MM.1S (cell line): ENCODE data around the gene PAK2.
"Not testable (repeated sequence)": the region's sequence is repeated elsewhere in the genome, so short reads cannot be mapped to it uniquely, and the experiment has no call there.

ENCODE experiments used
- DNase-seq: peaks from one replicate; pipeline ENCODE4 v3.0.0-alpha.2; 2015
- H2AFZ ChIP-seq: fragments of 300-600 bp; sonication (generic); 2 replicates; pipeline ENCODE4 v1.6.0; 2016; ENCODE audit warnings: antibody characterized with exemption, low read length
- H3F3A ChIP-seq: fragments of 300-600 bp; sonication (generic); 2 replicates; pipeline ENCODE4 v1.6.1; 2016; ENCODE audit warnings: mild to moderate bottlenecking, antibody characterized with exemption, low read length, moderate library complexity, mixed read lengths; ENCODE audit not compliant: insufficient read depth
- H3K27ac ChIP-seq: fragments of 300-600 bp; sonication (generic); 2 replicates; pipeline ENCODE4 v1.5.1; 2016; ENCODE audit warnings: mild to moderate bottlenecking, low read length
- H3K27me3 ChIP-seq: fragments of 300-600 bp; sonication (generic); replicated peaks from 2 replicates; pipeline ENCODE4 v1.6.0; 2016; ENCODE audit warnings: low read length; ENCODE audit not compliant: insufficient read depth
- H3K36me3 ChIP-seq: fragments of 300-600 bp; sonication (generic); replicated peaks from 2 replicates; pipeline ENCODE4 v1.6.1; 2016; ENCODE audit warnings: mild to moderate bottlenecking, low read length, mixed read lengths; ENCODE audit not compliant: insufficient read depth
- H3K4me1 ChIP-seq: fragments of 300-600 bp; sonication (generic); 2 replicates; pipeline ENCODE4 v1.6.1; 2016; ENCODE audit warnings: low read length, mixed read lengths
- H3K4me2 ChIP-seq: fragments of 300-600 bp; sonication (generic); 2 replicates; pipeline ENCODE4 v1.6.0; 2016; ENCODE audit warnings: low read depth, low read length
- H3K4me3 ChIP-seq: fragments of 300-600 bp; sonication (generic); 2 replicates; pipeline ENCODE4 v1.5.1; 2016; ENCODE audit warnings: low read length, mixed read lengths
- H3K79me2 ChIP-seq: fragments of 300-600 bp; sonication (generic); 2 replicates; pipeline ENCODE4 v1.6.1; 2016; ENCODE audit warnings: mixed run types, low read length, mixed read lengths
- H3K9ac ChIP-seq: fragments of 300-600 bp; sonication (generic); 2 replicates; pipeline ENCODE4 v1.6.1; 2016; ENCODE audit warnings: low read length, mixed read lengths
- H3K9me2 ChIP-seq: fragments of 300-600 bp; sonication (generic); replicated peaks from 2 replicates; pipeline ENCODE4 v1.6.1; 2016; ENCODE audit warnings: mild to moderate bottlenecking, low read length, mixed read lengths; ENCODE audit not compliant: insufficient read depth
- H3K9me3 ChIP-seq: fragments of 300-600 bp; sonication (generic); replicated peaks from 2 replicates; pipeline ENCODE4 v1.6.1; 2016; ENCODE audit warnings: mild to moderate bottlenecking, low read length, mixed read lengths; ENCODE audit not compliant: insufficient read depth
- H4K20me1 ChIP-seq: fragments of 300-600 bp; sonication (generic); 2 replicates; pipeline ENCODE4 v1.6.1; 2016; ENCODE audit warnings: mild to moderate bottlenecking, low read length, moderate library complexity, mixed read lengths; ENCODE audit not compliant: insufficient read depth
- EZH2 ChIP-seq: fragments of 300-600 bp; sonication (generic); optimal IDR thresholded peaks from 2 replicates; pipeline ENCODE3; 2017; ENCODE audit warnings: low read depth, mild to moderate bottlenecking, antibody characterized with exemption, low read length, mixed read lengths
- EZH2phosphoT487 ChIP-seq: fragments of 300-600 bp; sonication (generic); IDR thresholded peaks from 2 replicates; pipeline ENCODE4 v1.6.1; 2018; ENCODE audit warnings: antibody characterized with exemption, low read length
- TF ChIP-seq, protein P1 (sequence below): fragments of 300-600 bp; sonication (generic); IDR thresholded peaks from 2 replicates; pipeline ENCODE4 v1.5.1; 2016; ENCODE audit warnings: antibody characterized with exemption, low read length, mixed read lengths

The PAK2 gene

DNA sequence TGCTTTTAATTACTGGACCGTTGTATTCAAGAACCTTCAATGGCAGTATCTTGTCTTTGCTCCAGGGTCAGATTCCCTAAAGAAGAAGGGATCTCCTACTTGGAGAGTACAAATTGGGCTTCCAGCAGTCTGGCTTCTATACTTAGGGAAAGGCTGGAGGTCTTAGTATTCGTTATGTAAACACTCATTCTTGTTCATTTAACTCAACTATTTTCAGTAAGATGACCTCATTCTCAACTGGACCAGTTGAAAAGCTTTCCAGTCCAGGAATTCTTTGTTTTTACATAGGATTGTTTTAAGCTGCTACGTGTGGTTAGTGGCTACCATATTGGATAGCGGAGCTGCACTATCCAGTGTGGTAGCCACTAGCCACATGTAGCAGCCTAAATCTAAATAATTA, 132.7 kb downstream of the PAK2 start:
- TF ChIP-seq, protein P1, sequence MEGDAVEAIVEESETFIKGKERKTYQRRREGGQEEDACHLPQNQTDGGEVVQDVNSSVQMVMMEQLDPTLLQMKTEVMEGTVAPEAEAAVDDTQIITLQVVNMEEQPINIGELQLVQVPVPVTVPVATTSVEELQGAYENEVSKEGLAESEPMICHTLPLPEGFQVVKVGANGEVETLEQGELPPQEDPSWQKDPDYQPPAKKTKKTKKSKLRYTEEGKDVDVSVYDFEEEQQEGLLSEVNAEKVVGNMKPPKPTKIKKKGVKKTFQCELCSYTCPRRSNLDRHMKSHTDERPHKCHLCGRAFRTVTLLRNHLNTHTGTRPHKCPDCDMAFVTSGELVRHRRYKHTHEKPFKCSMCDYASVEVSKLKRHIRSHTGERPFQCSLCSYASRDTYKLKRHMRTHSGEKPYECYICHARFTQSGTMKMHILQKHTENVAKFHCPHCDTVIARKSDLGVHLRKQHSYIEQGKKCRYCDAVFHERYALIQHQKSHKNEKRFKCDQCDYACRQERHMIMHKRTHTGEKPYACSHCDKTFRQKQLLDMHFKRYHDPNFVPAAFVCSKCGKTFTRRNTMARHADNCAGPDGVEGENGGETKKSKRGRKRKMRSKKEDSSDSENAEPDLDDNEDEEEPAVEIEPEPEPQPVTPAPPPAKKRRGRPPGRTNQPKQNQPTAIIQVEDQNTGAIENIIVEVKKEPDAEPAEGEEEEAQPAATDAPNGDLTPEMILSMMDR: no peak
- no peak for TF ChIP-seq EZH2
- no peak for TF ChIP-seq EZH2phosphoT487
- no peak overlapping the region for H3K4me2 ChIP-seq

GRCh38 chr3:196874511-196875094, 134.9 kb downstream of the PAK2 start:
- not testable (repeated sequence) for H3K27me3 ChIP-seq, H2AFZ ChIP-seq, H3K9me3 ChIP-seq, H3K9me2 ChIP-seq, H3K9ac ChIP-seq, H3K4me3 ChIP-seq, H3K36me3 ChIP-seq, H3K4me1 ChIP-seq, H3F3A ChIP-seq, H3K27ac ChIP-seq, DNase-seq, H3K4me2 ChIP-seq
- peaks cover 100% of the 10 kb centered on the region for H3K79me2 ChIP-seq
- peaks cover 36% of the 10 kb centered on the region for H4K20me1 ChIP-seq

More for the DNA sequence above, 132.7 kb downstream of the PAK2 start:
- Histone ChIP-seq H3K9me3 (no peaks in the 10 kb centered on the region), H2AFZ (no peak overlapping the region), H3K36me3 (no peaks in the 10 kb centered on the region), H3K4me3 (no peak overlapping the region), H3K79me2 (peaks cover 95% of the 10 kb centered on the region), H3K9ac (no peak overlapping the region), H3F3A (peaks cover 9% of the 10 kb centered on the region), H3K9me2 (no peaks in the 10 kb centered on the region), H3K27me3 (no peaks in the 10 kb centered on the region), H3K4me1 (peaks cover 7% of the 10 kb centered on the region; the same call in 1 of the 2 replicates), H4K20me1 (peaks cover 24% of the 10 kb centered on the region), H3K27ac (no peak overlapping the region)
- no peak for DNase-seq

GRCh38 chr3:196875258-196875657, 135.6 kb downstream of the PAK2 start:
- TF ChIP-seq, protein P1: no peak
- TF ChIP-seq EZH2 (no peak), EZH2phosphoT487 (no peak)
- Histone ChIP-seq H4K20me1 (peaks cover 34% of the 10 kb centered on the region), H3K9me3 (no peaks in the 10 kb centered on the region), H3K4me2 (no peak overlapping the region), H3K4me1 (no peaks in the 10 kb centered on the region), H3K27me3 (no peaks in the 10 kb centered on the region), H3K36me3 (no peaks in the 10 kb centered on the region), H2AFZ (no peak overlapping the region), H3K9me2 (no peaks in the 10 kb centered on the region), H3K9ac (no peak overlapping the region), H3K27ac (no peak overlapping the region), H3K79me2 (peaks cover 100% of the 10 kb centered on the region), H3F3A (no peaks in the 10 kb centered on the region), H3K4me3 (no peak overlapping the region)
- no peak for DNase-seq
